ENCODE data around the gene SLC49A4.

DNA sequence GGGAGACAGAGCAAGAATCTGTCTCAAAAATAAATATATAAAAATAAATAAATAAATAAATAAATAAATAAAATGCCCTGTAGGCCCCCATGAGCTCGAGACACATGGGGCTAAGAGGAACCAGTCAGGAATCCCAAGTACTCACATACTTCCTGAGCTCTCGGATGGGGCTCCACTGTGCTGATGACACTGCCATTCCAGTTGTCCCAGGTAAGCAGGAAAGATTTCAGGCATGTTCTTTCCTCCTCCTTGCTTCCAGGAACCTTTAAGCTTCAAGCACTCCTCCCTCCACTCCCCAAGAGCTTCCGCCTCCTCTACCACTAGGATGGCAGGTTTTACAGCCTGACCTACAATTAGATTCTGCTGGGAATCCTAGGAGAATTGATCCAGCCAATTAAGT, 113.4 kb downstream of the SLC49A4 start:
- TF ChIP-seq, protein P1, sequence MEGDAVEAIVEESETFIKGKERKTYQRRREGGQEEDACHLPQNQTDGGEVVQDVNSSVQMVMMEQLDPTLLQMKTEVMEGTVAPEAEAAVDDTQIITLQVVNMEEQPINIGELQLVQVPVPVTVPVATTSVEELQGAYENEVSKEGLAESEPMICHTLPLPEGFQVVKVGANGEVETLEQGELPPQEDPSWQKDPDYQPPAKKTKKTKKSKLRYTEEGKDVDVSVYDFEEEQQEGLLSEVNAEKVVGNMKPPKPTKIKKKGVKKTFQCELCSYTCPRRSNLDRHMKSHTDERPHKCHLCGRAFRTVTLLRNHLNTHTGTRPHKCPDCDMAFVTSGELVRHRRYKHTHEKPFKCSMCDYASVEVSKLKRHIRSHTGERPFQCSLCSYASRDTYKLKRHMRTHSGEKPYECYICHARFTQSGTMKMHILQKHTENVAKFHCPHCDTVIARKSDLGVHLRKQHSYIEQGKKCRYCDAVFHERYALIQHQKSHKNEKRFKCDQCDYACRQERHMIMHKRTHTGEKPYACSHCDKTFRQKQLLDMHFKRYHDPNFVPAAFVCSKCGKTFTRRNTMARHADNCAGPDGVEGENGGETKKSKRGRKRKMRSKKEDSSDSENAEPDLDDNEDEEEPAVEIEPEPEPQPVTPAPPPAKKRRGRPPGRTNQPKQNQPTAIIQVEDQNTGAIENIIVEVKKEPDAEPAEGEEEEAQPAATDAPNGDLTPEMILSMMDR (IDR thresholded peaks at IDR 0.05; ENCODE audit: poor library complexity) = no peak
- TF ChIP-seq EZH2 (IDR thresholded peaks at IDR 0.05; ENCODE audit: borderline replicate concordance) = no peak

Measured in hepatocyte (in vitro differentiated cells).